Stimulated activated CD4-positive, alpha-beta T cell treated with anti-CD3 and anti-CD28 coated beads, TNF-alpha, amount 100 ng/mL, for 24 hours (primary cell): ENCODE results near the gene EFNA5.
"Not testable (repeated sequence)": the region's sequence is repeated elsewhere in the genome, so short reads cannot be mapped to it uniquely, and the experiment has no call there.

Experiments
- DNase-seq, 3 experiments: peaks; one replicate each; pipeline ENCODE4 v3.0.0-alpha.2; 2020; ENCODE audit warnings: low read depth in 3 of 3

The EFNA5 gene

DNA sequence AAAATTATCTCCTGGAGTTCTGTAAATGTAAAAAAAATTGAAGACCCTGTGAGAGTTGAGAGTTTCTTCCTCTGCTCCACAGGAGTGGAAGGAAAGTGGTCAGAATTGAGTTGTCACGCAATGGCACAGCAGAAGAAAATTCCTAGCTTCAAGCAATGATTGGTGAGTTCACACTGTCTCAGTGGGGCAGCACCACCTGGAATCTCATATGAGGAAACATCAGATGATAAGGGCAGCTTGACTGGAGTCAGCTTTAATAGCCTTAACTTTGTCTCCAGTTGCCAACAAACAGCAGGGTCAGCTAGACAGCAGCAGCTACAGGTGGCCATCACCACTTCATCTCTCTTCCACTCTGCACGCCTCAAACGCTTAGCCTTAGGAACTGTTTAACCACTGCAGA lies 211.1 kb downstream of the EFNA5 start:
- DNase-seq: no peak

DNA sequence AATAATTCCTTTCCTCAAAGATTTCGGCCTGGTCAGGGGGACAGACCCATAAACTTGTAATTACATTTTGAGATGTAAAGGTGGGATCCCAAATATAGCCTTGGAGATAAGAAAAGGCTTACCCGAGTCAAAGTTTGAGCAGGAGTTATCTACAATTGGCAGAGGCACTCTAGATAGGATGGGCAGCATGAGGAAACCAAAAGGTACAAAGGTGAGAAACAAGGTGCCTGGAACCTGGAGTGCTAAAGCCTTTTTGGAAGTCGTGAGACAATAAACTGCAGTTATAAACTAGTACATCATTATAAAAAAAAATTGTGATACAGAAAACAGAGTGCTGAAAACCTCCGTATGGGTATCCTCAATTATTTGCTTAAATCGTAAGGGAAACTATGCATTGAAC lies 212.4 kb downstream of the EFNA5 start:
- DNase-seq: no peak

DNA sequence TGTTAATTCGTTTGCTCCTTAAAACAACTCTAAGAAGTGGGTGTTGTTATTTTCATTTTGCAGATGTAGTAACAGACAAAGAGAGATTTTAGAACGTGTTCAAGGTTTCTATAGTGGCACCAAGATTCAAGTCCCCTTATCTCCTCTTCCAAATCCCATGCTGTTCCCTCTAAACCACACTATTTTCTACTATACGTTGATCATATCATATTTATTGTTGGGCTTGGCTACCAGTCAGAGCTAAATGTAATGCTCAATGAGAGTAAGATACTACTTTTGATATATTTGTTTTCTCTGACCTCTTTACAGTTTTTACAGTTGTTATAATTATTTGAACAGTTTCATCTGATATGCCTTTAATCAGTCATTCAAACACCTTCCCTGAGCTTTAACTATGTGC lies 212.9 kb downstream of the EFNA5 start:
- no peak for DNase-seq

DNA sequence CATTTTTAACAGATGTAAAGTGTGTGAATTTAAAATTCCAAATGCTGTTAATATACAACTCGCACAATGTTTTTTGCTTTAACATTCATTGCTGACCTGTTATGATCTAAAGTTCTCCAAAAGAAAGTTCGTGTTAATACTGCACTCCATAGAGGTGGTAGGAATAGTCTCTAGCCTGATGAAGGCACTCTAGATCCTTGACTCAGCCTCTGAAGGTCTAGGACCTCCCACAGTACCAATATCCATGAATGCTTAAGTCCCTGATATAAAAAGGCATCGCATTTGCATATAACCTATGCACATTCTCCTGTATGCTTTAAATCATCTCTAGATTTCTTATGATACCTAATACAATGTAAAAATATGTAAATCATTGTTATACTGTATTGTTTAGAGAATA lies 213.6 kb downstream of the EFNA5 start:
- DNase-seq: no peak

DNA sequence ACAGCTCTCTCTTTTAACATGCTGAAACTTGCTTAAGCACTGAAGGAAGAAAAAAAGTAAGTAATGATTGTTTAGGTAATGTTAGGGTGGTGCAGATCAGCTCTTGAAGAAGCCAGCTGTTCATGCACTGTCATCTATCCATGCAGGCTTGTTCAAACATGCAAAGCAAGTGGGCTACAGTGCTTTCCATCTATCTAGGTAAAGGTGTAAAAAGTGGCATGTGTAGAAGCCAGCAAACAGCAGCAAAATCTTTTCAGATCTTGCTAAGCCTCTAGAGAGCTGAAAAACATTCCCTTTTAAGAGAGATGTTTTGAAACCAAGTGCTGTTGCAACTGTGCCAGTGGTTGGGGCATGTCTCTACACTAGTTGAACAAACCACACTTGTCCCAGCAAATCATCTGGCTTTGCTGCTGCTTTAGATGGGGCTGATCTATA lies 214.4 kb downstream of the EFNA5 start:
- no peak for DNase-seq

DNA sequence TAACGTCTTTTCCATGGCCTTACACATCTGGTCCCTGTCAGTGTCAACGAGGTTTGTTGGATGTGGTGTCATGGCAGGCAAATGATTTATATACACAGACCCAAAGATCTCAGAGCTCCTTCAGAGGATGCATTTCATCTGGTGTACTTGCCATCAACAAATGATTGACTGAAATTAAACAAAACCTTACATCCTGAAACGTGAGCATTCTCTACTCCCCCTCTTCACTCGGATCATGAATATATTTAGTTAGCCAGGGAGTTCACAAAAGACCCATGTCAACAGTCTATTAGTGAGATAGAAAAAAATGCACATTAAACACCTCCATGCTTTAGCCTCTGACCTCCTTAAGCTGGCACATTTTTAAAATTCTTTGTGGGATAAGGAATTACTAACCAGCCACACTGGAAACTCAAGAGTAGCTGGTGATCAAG lies 215.6 kb downstream of the EFNA5 start:
- no peak for DNase-seq

DNA sequence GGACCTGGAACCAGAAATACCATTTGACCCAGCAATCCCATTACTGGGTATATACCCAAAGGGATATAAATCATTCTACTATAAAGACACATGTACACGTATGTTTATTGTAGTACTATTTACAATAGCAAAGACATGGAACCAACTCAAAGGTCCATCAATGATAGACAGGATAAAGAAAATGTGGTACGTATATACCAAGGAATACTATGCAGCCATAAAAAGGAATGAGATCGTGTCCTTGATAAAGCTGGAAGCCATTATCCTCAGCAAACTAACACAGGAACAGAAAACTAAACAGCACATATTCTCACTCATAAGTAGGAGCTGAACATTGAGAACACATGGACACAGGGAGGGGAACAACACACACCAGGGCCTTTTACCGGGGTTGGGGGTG lies 218.9 kb downstream of the EFNA5 start:
- DNase-seq: not testable (repeated sequence)

DNA sequence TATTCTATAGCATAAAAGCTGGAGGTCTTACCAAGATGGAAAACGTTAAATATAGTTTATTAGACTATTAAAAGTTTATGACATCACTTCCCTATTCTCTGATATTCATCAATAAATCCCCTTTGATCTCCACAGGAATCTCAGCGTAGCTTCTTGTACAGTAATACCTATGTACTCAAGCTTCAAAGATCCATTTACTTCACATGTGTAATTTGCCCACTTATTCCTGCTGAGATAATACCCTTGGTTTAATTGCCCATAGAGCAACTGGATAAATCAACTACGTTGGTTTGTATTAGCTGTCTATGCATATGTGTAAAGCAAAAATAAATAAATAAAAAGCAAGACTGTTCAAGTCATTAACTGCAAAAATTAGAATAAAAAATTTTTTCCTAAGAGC lies 219.7 kb downstream of the EFNA5 start:
- DNase-seq: no peak

DNA sequence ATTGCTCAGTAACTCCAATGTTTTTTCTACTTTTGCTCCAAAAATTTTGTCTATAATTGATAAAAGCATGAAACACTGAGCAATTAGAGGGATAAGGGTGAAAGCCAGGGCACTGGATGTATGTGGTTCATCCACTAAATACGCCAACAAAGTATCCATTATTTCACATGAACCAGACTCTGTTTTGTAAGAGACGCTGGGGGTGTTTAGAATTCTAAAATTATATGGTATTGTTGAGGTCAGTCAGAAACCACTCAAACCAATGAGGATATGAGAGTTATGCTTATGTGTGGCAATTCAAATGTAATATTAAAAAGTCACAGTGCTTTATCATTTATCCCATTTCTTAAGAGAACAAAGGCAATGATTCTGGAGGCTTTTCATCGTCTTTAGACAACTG lies 220.2 kb downstream of the EFNA5 start:
- DNase-seq: no peak

DNA sequence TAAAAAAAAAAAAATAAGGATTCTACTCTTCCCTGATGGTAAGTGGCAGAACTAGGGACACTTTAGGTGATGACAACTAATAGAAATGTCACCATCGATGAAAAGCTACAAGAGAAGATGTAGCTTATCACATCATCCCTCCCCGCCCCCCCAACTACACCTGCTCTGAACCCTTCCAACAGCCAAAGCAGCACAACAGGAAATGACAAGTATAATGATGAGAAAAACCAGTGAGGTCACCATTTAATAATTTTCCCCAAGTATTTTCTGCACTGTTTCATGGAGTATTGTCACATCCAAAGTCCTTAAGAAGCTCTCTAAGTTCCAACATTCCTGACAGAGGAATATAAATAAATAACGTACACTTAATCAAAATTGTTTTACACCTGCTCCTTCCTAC lies 221.4 kb downstream of the EFNA5 start:
- no peak for DNase-seq

DNA sequence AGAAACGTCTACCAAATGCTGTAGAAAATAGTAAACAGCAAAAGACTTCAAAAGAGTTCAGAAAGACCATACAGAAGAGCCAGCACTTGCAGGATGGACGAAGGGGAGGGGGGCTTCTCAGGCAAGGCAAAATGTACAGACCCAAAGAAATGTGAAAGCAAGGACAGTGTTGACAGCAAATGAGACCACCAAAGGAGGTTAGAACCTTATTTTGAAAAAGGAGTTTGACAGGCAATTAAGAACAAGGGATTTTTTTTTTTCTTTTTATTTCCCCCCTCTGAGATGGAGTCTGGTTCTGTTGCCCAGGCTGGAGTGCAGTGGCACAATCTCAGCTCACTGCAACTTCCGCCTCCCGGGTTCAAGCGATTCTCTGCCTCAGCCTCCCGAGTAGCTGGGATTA lies 223.2 kb downstream of the EFNA5 start:
- DNase-seq: no peak

DNA sequence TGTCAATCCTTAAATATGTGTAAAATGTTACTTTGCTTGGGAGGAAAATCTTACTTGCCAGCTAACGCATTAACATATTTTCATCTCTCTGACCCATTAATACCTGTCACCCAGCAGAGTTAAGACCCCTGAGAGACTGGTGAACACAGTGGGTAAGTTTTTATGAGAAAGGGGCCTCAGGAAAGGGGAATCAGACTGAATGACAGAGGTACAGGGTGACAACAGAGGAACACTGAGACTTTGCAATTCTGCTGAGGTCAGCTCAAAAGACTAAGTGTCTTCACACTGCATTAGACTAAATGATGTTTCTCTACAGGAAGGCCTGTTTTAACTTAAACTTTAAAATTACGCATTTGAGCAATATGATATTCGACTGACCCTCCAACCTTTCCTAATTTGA lies 223.8 kb downstream of the EFNA5 start:
- no peak for DNase-seq

DNA sequence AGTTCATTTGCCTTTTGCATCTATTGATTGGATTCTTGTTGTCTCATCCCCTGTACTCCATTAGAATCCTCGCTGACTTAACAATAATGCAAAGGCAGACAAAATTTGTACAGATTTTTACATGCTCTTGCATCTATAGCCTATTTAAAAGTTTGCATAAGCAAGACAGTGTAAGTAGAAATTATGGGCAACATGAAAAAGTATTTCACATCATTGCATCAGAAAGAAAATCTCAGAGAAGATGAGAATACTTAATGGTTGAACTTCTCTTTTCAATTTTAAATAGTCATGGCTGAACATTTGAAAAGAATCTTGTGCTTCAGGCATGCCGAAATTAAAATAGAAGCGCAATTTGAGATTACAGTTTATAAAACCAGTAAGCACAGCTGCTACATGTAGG lies 226.4 kb downstream of the EFNA5 start:
- DNase-seq: no peak

DNA sequence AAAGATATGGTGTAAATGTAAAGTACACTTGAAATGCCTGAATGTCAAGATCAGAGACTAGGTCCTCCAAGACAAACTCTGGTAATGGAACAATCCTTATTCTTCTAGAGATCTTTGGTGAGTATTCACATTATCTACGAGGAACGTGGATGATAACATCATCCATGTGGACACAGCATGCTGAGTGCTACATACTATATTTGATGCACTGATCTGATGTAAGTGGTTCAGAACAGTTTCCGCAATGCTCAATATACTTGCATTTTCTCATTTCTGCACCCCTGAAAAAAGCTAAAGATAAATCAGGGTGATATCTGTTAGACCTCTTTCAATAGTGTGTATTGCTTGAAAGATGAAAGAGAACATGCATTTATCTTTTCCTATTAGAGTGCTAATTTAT lies 226.8 kb downstream of the EFNA5 start:
- no peak for DNase-seq

DNA sequence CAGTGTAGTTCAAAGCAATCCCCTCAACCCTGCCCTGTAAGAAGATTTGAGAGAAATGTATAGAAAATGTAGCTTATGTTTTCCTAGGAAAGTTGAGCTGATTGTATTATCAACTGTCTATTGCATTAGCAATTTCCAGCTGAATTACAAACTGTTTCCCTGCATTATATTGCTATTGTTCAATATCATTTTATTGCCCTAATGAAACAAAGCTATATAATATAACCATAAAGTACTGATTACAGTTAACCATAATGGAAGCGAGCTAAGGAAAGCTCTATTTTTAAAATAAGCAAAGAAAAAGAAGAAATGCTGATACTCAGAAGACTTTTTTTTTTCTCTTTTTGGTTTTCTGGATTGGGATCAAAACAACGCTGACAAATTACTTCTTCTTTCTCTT lies 228.3 kb downstream of the EFNA5 start:
- DNase-seq: no peak

DNA sequence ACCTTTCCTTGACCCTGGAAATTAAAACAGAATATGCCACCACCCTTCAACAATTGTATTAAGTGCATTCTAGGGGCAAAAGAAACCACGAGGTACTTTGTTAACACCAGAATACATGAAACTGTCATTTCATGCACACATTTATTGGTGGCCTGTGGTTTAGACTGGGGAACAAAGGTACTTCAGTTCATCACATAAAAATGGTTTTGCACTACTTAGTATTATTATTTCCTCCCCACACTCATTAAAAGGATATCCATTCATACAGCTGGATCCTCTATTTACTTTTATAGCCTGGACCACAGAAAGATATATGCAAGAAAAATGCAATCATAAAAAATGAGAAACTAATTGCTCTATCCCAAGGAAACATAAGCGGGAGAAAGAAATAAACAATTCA lies 230.9 kb downstream of the EFNA5 start:
- DNase-seq: no peak

DNA sequence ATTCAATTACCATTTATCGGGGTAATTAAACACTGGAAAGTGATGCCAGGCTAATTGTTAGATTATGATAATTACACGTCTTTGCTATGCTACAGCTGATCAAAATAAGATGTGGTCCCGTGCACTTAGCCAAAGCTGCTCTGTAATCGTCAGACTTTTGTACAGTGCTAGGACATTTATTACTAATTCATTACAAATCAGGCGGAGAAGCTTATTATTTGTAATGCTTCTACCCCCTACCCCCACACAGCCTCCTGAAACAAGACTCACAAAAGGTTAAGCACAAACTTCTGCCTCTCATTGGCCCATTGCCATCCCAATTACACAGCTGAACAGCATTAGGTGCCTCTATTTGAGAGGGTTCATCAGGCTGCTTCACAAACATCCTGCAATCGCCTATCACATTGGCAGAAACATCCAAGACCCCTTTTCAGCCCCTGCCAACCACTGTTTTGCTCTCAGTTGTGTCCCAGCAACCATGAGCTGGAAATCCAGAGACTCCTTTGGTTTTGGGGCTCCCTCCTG lies 232.7 kb downstream of the EFNA5 start:
- DNase-seq: no peak

DNA sequence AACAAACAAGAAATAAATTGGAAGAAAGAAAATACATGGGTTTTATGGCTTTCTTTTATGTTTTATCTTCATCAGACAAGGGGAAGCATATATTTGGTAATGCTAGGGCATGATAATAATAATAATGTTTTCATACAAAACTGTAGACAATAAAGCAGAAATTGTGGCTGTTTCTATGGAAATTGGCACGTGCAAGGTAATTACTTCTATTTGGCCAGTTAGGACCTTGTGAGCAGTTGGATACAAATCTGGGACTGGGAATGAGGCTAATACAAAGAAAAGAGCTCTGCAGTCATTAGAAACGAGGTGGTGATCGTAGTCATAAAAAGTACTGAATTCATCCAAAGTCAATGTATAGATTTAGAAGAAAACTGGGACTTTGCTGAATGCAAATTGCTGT lies 233.6 kb downstream of the EFNA5 start:
- no peak for DNase-seq

DNA sequence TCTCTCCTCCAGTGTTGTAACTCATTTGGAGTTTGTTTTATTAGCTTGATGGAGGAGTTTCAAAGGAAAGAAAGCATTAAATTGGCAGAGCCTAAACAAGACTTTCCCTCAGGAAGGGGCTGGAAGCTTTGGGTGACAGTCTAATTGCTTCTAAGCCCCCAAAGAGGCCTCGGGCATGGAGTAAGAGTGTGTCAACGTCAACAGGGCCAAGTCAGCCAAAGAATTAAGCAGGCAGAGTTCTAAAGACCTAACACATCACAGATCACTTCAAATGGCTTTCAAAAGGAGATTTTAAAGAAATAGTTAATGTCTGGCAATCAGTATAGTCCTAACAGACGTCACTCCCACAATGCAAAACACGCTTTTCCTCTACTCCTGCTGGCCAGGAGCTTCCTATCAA lies 234.5 kb downstream of the EFNA5 start:
- no peak for DNase-seq

DNA sequence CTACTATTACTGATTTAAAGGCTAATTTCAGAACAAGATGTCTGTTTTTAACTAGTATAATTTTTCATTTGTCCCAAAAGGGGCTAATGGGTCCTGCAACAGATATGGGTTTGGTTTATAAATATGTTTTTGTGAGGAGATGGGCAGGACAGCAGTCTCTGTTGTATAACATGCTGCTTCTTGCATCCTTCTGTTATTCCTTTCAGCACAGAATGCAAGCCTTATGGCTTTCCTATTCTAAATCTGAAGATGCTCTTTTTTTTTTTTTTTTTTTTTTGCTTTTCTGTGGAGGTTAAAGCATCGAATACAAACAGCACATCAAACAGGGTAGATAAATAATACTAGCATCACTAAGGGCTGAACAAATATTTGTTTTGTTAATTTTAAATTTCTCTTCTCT lies 235.7 kb downstream of the EFNA5 start:
- no peak for DNase-seq

DNA sequence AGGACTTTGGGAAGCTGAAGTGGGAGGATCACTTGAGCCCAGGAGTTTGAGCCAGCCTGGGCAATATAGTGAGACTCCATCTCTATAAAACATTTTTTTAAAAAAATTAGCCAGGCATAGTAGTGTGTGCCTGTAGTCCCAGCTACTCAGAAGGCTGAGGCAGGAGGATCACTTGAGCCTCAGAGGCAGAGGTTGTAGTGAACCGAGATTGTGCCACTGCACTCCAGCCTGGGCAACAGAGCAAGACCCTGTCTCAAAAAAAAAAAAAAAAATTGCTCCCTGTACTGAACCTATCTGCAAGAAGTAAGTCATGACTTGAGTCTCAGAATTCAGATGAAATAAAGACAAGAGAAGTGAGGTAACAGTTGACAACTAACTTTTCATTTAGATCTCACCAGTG lies 237.1 kb downstream of the EFNA5 start:
- not testable (repeated sequence) for DNase-seq

DNA sequence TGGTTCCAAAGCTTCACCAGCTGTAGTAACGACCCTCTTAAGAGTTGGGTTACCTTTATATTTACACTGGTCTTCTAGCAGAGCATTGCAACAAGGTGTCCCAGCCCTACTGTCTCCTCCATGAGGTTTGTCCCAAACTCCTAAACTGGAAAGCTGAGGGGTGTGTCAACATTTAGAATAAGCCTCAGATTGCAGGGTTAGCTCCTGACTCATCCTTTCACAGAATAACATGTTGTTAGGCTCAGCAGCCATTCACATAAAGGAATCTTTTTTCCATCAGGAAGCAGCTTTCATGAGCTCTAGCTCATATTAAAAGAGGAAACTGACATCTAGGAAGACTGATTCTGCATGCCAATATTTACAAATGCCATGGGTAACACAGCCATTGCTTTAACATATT lies 238.7 kb downstream of the EFNA5 start:
- no peak for DNase-seq

DNA sequence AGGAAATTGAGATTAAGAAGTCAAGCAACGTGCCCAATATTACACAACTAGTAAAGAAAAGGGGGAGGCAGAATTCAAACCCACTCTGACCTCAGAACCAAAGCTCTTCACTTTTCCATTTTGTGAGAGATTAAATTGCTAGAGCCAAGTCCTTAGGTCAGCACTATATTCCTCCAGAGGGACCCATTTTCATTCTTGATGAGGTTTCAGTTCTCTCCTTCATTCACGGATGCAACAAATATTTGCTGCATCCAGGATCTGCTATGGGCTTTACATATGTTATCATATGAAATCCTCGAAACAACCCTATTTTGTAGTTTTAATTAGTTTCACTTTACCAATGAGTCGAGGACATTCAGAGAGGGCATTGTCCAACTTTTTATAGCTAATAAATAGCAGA lies 239.2 kb downstream of the EFNA5 start:
- no peak for DNase-seq

DNA sequence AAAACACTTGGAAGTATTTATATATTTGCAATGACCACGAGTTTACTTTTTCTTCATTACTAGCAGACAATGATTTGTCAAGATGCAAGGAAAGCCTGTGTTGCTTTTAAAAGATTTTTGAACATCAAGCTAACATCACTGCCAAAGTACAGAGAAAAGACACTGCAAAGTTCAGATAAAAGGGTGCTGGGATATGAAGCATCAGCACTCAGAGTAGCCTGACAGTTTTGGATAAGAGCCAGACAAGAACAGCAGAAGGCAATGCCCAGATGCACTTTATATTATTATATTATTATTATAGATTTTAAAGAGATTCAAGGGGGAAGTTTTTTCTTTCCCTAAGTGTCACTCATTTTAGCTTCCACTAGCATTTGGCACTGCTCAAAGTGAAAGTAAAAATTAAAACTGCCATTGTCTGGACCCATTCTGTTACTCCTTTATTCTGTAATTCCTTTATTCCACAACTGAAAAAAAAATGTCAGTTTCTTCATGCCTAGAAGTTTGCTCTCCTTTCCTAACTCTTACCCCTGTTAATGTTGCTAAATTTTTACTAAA lies 240.6 kb downstream of the EFNA5 start:
- no peak for DNase-seq
